K562 (cell line): ENCODE results near the gene LNPEP. TPM values are rescaled to one million over a fixed set of nuclear protein-coding genes. Genes with fewer than 3 reads are reported as not detected.

ENCODE experiments used
- ARID1B ChIP-seq: fragments of 450-650 bp; IDR thresholded peaks from 2 replicates; pipeline ENCODE4 v1.6.1; 2016; ENCODE audit warnings: antibody characterized with exemption, mild to moderate bottlenecking, inconsistent platforms
- CBFA2T2 ChIP-seq: fragments of 450-650 bp; conservative IDR thresholded peaks from 2 replicates; pipeline ENCODE4 v1.6.1; 2017; ENCODE audit warnings: mild to moderate bottlenecking
- FOXK2 ChIP-seq, 2 experiments: fragments of 450-650 bp; IDR thresholded peaks in 1 of 2; conservative IDR thresholded peaks in 1 of 2; 2 replicates each; pipeline ENCODE4 v1.6.1; 2016; ENCODE audit warnings: low read depth in 2 of 2, mild to moderate bottlenecking in 1 of 2
- KDM1A ChIP-seq, 2 experiments: fragments of 450-650 bp; IDR thresholded peaks; 2 replicates each; pipeline ENCODE4 v1.6.1; 2016; ENCODE audit warnings: mild to moderate bottlenecking in 2 of 2
- MNT ChIP-seq, 2 experiments: fragments of 450-650 bp; conservative IDR thresholded peaks; 2 replicates each; pipeline ENCODE4 v1.6.1; 2017; ENCODE audit warnings: mild to moderate bottlenecking in 2 of 2, moderate library complexity in 2 of 2
- MYC ChIP-seq, 2 experiments: fragments of 250-450 bp in 1 of 2; sonication (Bioruptor Pico) in 1 of 2; IDR thresholded peaks; 2 replicates each; pipeline versions ENCODE4 v1.5.1 to v1.6.1; 2012 to 2021; ENCODE audit warnings: low read depth in 2 of 2, borderline replicate concordance in 1 of 2, improper control_type of control experiment in 1 of 2, low read length in 1 of 2, mild to moderate bottlenecking in 1 of 2, moderate library complexity in 1 of 2
- NCOR1 ChIP-seq: fragments of 450-650 bp; IDR thresholded peaks from 2 replicates; pipeline ENCODE4 v1.6.1; 2016; ENCODE audit warnings: mild to moderate bottlenecking, moderate library complexity
- NELFE ChIP-seq: IDR thresholded peaks from 2 replicates; pipeline ENCODE4 v1.6.1; 2011; ENCODE audit warnings: mild to moderate bottlenecking; ENCODE audit not compliant: insufficient read depth, insufficient read length
- SMARCA4 ChIP-seq: fragments of 450-650 bp; IDR thresholded peaks from 2 replicates; pipeline ENCODE4 v1.6.1; 2016
- SMARCC2 ChIP-seq: fragments of 450-650 bp; IDR thresholded peaks from 2 replicates; pipeline ENCODE4 v1.6.1; 2017; ENCODE audit warnings: antibody characterized with exemption, moderate library complexity, mild to moderate bottlenecking, low read depth
- TRIM24 ChIP-seq, 2 experiments: fragments of 450-650 bp; IDR thresholded peaks; 2 replicates each; pipeline ENCODE4 v1.6.1; 2016
- UBTF ChIP-seq, 2 experiments: IDR thresholded peaks; 2 replicates each; pipeline ENCODE4 v1.6.1; 2012; ENCODE audit warnings: improper control_type of control experiment in 2 of 2, low read depth in 2 of 2, low read length in 2 of 2, borderline replicate concordance in 1 of 2
- ZMIZ1 ChIP-seq, 2 experiments: fragments of 150-350 bp in 1 of 2; IDR thresholded peaks; 2 replicates each; pipeline ENCODE4 v1.6.1; 2012 to 2016; ENCODE audit warnings: low read depth in 2 of 2, low read length in 2 of 2, mild to moderate bottlenecking in 1 of 2, moderate library complexity in 1 of 2
- polyA plus RNA-seq, 8 experiments: library from polyadenylated mRNA; depleted of rRNA in 4 of 8; stranded (reverse) in 5 of 8; unstranded in 3 of 8; fragments of >200 nt; fragmentation: Nextera tagmentation in 2 of 8; fragmentation: Illumina TruSeq in 1 of 8; extraction: Ambion mirVana in 2 of 8; extraction: Trizol in 1 of 8; gene quantifications; 2 replicates each; pipeline versions ENCODE4 v1.2.1 to v1.2.3, GENCODE V29; 2011 to 2014; ENCODE audit warnings: inconsistent platforms in 1 of 8, missing spikeins in 1 of 8
- total RNA-seq, 7 experiments: library from RNA; depleted of rRNA in 6 of 7; stranded (reverse); fragments of >200 nt in 6 of 7; fragmentation: Illumina TruSeq in 2 of 7; extraction: Trizol in 2 of 7; gene quantifications; 2 replicates each; pipeline versions ENCODE4 v1.2.1 to v1.2.3, GENCODE V29; 2011 to 2021; ENCODE audit warnings: low replicate concordance in 1 of 7
- TF ChIP-seq, protein P1 (sequence below), 2 experiments: fragments of 450-650 bp in 1 of 2; sonication (generic) in 1 of 2; formaldehyde crosslinking in 1 of 2; IDR thresholded peaks in 1 of 2; conservative IDR thresholded peaks in 1 of 2; 2 replicates each; pipeline versions ENCODE4 v1.6.1 to v1.8.1; 2016 to 2023; ENCODE audit warnings: mild to moderate bottlenecking in 2 of 2, moderate library complexity in 2 of 2, inconsistent platforms in 1 of 2, missing genetic modification reagents in 1 of 2
- TF ChIP-seq, protein P2 (sequence below), 2 experiments: fragments of 450-650 bp in 1 of 2; sonication (generic) in 1 of 2; formaldehyde crosslinking; conservative IDR thresholded peaks; 2 replicates each; pipeline versions ENCODE4 v1.4.0 to v1.8.1; 2020 to 2022; ENCODE audit warnings: mild to moderate bottlenecking in 1 of 2, missing genetic modification reagents in 1 of 2
- TF ChIP-seq, protein P3 (sequence below): fragments of 250-450 bp; sonication (Bioruptor Pico); IDR thresholded peaks from 2 replicates; pipeline ENCODE4 v1.5.0; 2021

LNPEP gene
- total and polyA plus RNA-seq, 9 of the 15 experiments (the other 6 are each of a cell fraction or from before 2014, with no cell fraction given) = 2.6 to 27.9 (median 11.2) TPM

DNA sequence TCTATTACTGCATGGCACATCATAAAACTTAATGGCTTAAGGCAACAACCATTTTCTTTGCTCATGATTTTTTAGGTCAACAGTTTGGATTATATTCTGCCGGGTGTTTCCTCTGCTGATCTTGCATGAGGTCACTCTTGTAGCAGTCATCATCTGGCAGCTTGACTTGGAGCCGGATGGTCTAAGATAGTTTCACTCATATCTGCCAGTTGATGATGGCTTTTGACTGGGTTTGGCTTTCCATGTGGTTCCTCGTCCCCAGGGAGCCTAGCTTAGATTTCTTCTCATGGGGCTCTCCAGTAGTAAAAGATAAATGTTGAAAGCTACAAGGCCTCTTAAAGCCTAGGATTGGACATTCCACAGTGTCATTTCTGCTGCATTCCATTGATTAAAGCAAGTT is 27.4 kb downstream of the LNPEP start (continued):
- TF ChIP-seq UBTF (IDR thresholded peaks at IDR 0.05; ENCODE audit: borderline replicate concordance in 1 of 2, low read depth in 2 of 2, low read length in 2 of 2) = peak in 1 of 2 experiments; percentile 52; a peak in 1 of 4 replicates
- peak in 1 of 2 experiments; percentile 51; a peak in 1 of 4 replicates for TF ChIP-seq FOXK2 (conservative IDR thresholded peaks at IDR 0.05 in 1 of 2, IDR thresholded peaks at IDR 0.05 in 1 of 2; ENCODE audit: low read depth in 2 of 2)
- TF ChIP-seq ZMIZ1 (IDR thresholded peaks at IDR 0.05; ENCODE audit: low read depth in 2 of 2, low read length in 2 of 2) = 0 out of 4 replicates have a peak, but pooled peaks of 1 of the 2 experiments have one; percentile 41
- no peak for TF ChIP-seq SMARCC2
- peak; percentile 77 for TF ChIP-seq CBFA2T2
- peak; percentile 68 to 74 for TF ChIP-seq KDM1A (IDR thresholded peaks at IDR 0.05)
- TF ChIP-seq TRIM24 (IDR thresholded peaks at IDR 0.05) = peak; percentile 38 to 41; a peak in 2 of 4 replicates
- TF ChIP-seq, protein P1, sequence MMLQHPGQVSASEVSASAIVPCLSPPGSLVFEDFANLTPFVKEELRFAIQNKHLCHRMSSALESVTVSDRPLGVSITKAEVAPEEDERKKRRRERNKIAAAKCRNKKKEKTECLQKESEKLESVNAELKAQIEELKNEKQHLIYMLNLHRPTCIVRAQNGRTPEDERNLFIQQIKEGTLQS (IDR thresholded peaks at IDR 0.05) = peak; percentile 87
- TF ChIP-seq, protein P1 (CRISPR knock-in tag; conservative IDR thresholded peaks at IDR 0.05) = no peak
- TF ChIP-seq ARID1B = peak; percentile 77
- no peak for TF ChIP-seq NELFE
- TF ChIP-seq MYC (IDR thresholded peaks at IDR 0.05; ENCODE audit: low read depth, low read length) = peak; percentile 58; the same call in 1 of the 2 replicates
- no peak for TF ChIP-seq MYC (CRISPR knock-in tag; IDR thresholded peaks at IDR 0.05; ENCODE audit: borderline replicate concordance, low read depth)
- TF ChIP-seq, protein P2, sequence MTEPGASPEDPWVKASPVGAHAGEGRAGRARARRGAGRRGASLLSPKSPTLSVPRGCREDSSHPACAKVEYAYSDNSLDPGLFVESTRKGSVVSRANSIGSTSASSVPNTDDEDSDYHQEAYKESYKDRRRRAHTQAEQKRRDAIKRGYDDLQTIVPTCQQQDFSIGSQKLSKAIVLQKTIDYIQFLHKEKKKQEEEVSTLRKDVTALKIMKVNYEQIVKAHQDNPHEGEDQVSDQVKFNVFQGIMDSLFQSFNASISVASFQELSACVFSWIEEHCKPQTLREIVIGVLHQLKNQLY (CRISPR knock-in tag; conservative IDR thresholded peaks at IDR 0.05) = no peak
- TF ChIP-seq, protein P3, sequence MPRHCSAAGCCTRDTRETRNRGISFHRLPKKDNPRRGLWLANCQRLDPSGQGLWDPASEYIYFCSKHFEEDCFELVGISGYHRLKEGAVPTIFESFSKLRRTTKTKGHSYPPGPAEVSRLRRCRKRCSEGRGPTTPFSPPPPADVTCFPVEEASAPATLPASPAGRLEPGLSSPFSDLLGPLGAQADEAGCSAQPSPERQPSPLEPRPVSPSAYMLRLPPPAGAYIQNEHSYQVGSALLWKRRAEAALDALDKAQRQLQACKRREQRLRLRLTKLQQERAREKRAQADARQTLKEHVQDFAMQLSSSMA (CRISPR knock-in tag) = no peak
- peak; percentile 70 for TF ChIP-seq NCOR1
- TF ChIP-seq MNT (conservative IDR thresholded peaks at IDR 0.05) = peak in 1 of 2 experiments; percentile 42; a peak in 1 of 4 replicates
- TF ChIP-seq SMARCA4 = peak; percentile 67
